LoVo (cell line): Measurements from ENCODE around the gene TYROBP.
"Not testable (repeated sequence)": the region's sequence is repeated elsewhere in the genome, so short reads cannot be mapped to it uniquely, and the experiment has no call there.

ENCODE experiments used
- DNase-seq: peaks from one replicate; pipeline ENCODE4 v3.0.0-alpha.2; 2016; ENCODE audit warnings: low spot score

TYROBP gene

DNA sequence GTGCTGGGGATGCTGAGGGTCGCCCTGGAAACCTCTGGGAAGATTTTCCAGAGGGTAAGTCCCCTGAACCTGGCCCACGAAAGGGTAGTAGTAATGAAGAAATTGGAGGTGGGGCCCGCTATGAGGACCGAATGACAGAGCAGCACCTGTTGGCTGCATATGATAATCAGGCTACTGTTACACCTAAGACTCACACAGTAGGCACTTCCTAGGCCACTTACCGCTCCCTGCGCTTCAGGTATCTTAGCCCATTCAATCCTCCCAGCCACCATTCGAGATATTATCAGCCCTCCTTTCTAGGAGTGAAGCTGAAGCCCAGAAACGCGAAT is 23.7 kb upstream of the TYROBP start:
- no peak for DNase-seq

- DNase-seq = peak; percentile 99
These were observed 23.2 kb upstream of the TYROBP start for GRCh38 chr19:35931161-35931873.

DNA sequence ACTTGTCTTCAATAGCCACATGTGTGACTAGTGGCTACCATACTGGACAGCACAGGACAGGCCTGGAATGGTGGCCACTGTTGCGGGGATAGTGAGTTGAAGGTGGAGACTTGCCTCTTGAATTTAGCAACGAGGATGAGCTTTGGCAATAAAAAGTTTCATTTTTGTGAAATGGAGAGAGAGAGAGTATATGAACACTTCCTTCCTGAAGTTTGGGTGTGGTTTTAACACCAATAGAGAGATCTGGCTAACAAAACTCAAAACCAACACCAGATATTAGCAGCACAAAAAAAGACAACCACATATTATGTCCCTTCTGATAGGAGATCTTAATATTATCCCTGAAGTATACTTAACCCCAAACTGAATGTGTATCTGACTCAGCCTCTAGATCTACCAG is 21.8 kb upstream of the TYROBP start:
- DNase-seq = no peak

DNA sequence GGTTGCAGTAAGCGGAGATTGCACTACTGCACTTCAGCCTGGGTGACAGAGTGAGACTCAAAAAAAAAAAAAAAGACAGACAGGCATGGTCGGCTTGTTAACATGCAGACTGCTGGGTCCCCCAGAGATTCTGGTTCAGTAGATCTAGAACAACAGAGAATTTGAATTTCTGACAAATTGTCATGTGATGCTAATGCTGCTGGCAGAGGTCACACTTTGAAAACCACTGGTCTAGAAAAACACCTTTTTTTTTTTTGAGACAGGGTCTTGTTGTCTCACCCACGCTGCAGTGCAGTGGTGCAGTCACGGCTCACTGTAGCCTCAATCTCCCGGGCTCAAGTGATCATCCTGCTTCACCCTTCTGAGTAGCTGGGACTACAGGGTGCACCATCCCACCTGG is 20.4 kb upstream of the TYROBP start:
- DNase-seq = no peak

GRCh38 chr19:35925501-35925900 is 17.4 kb upstream of the TYROBP start:
- DNase-seq = no peak

DNA sequence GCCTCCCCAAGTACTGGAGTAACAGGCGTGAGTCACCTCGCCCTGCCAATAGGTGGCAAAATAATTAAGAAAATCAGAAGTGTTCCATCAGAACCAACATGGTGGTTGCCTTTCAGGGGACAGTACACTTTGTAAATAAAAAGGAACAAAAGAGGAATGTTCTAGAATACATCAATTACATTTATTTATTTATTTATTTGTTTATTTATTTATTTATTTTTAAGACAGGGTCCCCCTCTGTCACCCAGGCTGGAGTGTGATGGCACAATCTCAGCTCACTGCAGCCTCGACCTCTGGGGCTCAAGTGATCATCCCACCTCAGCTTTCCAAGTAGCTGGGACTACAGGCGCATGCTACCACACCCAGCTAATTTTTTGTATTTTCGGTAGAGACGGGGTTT is 12.9 kb upstream of the TYROBP start:
- no peak for DNase-seq

- no peak for DNase-seq
These were observed 11.2 kb upstream of the TYROBP start for GRCh38 chr19:35919306-35919705.

GRCh38 chr19:35915443-35915842 is 7.3 kb upstream of the TYROBP start:
- no peak for DNase-seq

GRCh38 chr19:35913589-35913988 is 5.5 kb upstream of the TYROBP start:
- DNase-seq = no peak

DNA sequence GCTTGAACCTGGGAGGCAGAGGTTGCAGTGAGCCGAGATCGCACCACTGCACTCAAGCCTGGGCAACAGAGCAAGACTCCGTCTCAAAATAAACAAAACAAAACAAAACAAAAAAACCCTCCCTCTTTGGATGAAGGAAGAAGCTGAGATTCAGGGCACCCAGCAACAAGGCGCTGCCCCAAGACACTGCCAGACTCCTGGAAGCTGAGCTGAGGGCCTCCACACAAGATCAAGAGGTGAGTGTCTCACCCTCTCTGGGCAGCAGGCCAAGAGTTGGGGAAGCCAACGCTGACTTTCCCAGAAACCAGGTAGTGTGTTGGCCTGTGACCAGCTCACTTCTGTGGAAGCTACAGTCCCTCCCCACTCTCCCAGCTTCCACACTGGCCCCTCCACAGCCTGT is 3.7 kb upstream of the TYROBP start:
- DNase-seq = peak; percentile 43

DNA sequence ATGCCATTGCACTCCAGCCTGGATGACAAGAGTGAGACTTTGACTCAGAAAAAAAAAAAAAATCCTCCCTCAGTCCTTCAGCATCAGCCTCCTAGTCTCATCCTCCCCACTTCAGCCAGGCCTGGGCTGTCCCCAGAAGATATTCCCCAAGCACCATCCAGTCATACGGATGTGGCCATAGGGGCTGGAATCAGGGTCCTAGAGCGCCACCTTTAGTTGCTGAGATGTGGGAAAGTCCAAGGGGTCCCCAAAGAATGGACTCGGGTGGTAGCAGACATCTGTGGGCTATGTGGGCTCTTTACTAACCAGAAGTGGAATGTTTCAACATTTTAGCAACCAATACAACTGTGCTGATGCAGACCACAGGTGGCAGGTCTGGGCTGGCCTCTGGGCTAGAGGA is 3.1 kb upstream of the TYROBP start:
- DNase-seq = no peak

GRCh38 chr19:35910355-35910754 is 2.3 kb upstream of the TYROBP start:
- not testable (repeated sequence) for DNase-seq

DNA sequence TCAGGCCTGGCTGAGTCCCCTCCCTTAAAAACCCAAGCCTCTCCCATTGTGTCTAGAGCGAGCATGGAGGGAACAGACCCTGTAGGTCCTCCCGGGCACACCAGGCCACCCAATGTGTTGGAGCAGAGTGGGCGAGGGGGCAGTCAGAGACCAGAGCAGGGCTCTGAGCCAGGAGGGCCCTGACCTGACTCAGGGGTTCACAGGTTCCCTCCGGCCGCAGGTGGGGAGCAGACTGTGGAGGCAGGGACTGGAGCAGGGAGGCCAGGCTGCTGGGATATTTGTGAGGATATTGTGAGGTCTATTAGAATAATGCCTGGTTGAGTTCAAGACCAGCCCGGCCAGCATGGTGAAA is 1.6 kb upstream of the TYROBP start:
- DNase-seq = no peak

GRCh38 chr19:35908973-35909683 is 1.0 kb upstream of the TYROBP start:
- DNase-seq = no peak

DNA sequence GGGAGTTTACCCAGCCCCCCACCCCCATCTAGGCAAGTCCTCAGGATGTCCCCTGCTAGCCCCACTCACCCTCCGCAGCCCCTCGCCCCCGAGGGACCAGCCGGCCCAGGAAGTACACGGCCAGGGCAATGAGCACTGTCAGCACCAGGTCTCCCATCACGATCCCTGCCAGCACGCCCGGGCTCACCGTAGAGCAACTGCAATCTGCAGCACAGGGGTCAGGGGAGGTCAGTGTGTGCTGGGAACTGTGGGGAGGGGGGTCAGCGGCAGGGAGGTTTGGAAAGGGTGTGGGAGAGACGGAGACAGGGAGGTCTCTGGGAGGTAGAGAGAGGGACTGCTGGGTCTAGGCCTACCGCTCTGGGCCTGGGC is 734 bp downstream of the TYROBP start:
- no peak for DNase-seq

DNA sequence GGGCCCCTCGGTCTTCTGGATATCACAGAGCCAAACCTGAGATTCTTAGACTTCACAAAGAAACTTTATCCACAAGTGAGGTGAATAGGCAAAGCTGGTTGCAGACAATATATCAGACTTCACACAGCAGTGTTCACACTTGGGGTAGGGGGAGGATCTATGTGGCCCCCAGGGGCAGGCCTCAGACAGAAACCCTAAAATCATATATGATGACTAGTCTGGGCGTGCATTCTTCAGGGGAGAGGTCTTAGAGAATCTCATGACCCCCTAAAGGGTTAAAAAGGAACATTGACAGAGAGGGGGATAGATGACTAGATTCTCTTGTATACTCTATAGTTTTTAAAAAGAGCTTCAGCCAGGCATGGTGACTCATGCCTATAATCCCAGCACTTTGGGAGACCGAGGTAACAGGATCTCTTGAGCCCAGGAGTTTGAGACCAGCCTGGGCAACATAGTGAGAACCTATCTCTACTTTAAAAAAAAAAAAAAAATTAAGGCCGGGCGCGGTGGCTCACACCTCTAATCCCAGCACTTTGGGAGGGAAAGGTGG is 2.8 kb downstream of the TYROBP start:
- DNase-seq = no peak

DNA sequence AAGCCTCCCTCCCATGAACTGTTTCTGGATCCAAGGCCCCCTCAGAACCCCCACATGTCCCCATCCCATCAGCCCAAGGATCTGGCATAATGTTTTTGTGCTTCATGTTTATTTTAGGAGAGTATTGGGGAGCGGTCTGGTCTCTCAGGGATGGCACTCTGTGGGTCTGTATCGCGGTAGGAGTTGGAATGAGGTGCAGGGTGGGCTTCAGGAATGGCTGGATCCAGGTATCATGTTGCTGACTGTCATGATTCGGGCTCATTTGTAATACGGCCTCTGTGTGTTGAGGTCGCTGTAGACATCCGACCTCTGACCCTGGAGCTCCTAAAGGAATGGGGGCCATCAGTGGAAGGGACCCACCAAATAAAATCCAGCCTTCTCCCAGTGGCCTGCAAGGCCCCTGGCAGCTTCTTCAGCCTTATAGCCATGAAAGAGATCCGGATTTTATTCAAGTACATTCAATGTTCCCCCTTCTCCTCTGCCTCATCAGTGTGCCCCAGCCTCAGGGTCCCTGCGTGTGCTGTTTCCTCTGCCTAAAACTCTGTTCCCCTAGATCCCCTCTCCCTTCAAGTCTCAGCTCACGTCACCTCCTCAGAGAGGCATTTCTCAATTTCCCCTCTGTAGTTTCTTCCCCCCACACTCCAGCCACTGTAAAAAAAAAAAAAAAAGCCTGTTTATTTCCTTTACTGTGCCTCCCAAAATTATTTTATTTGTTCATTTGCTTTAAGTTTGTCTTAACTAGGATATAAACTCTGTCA is 3.6 kb downstream of the TYROBP start:
- no peak for DNase-seq

DNA sequence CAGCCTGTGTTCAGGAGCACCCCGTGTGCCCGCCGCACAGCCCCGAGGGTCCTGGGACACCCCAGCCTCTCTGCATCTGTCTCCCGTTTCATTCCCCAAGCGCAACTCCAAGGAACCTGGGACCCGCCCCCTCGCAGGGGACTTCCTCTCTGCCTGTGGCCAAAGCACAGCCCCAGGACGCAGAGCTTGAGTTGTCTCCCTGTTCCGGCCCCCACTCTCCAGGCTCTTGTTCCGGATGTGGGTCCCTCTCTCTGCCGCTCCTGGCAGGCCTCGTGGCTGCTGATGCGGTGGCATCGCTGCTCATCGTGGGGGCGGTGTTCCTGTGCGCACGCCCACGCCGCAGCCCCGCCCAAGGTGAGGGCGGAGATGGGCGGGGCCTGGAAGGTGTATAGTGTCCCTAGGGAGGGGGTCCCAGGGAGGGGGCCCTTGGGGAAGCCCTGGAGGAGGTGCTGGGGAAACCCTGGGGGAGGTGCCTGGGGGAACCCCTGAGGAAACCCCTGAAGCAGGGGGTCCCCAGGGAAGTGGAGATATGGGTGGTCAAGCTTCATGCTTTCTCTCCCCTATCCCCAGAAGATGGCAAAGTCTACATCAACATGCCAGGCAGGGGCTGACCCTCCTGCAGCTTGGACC is 4.4 kb downstream of the TYROBP start:
- no peak for DNase-seq

DNA sequence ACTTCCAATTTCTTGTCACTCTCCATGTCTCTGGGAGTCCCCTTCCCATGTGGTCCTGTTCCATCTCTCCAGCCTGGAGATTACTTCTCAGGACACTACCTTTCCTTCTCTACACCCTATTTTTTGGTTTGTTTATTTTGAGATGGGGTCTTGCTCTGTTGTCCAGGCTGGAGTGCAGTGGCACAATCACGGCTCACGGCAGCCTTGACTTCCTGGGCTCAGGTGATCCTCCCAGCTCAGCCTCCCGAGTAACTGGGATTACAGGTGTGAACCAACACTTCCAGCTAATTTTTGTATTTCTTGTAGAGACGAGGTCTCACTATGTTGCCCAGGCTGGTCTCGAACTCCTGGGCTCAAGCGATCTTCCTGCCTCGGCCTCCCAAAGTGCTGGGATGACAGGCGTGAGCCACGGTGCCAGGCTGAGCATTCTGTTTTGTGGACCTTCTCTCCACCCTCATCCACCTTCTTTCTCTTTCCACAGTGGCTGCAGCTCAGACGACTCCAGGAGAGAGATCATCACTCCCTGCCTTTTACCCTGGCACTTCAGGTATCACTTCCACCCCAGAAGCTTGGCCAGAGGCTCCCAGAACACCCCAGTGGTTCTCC is 5.1 kb downstream of the TYROBP start:
- DNase-seq = no peak

GRCh38 chr19:35901854-35902661 is 6.0 kb downstream of the TYROBP start, which contains the start of gene HCST:
HCST (plus strand) TSS chr19:35902529; CDS start chr19:35902594, 65 bp downstream.
- no peak for DNase-seq

GRCh38 chr19:35901055-35901644 is 6.9 kb downstream of the TYROBP start:
- no peak for DNase-seq
